Measurements from ENCODE around the gene TMOD1. TPM values are rescaled to one million over a fixed set of nuclear protein-coding genes. Genes with fewer than 3 reads are reported as not detected.
A peak's percentile ranks its signal among the peaks of the same experiment; 100 is the strongest.

TMOD1 gene
- total RNA-seq, 2 donors from 2014 or later: 3.8 to 5.4 TPM

GRCh38 chr9:97502222-97502983 lies 937 bp downstream of the TMOD1 start:
- Mint-ChIP-seq H3K4me1 (ENCODE audit: low read depth) (peaks cover 22% of the 10 kb centered on the region), H3K9me3 (no peaks in the 10 kb centered on the region), H3K27ac (no peak overlapping the region), H3K27me3 (ENCODE audit: low read depth) (peaks cover 20% of the 10 kb centered on the region), H3K4me3 (peak overlapping the region; percentile 80 to 90), H3K36me3 (ENCODE audit: insufficient read depth in 2 of 2) (peaks cover 0 to 2% of the 10 kb centered on the region in 2 donors)
- ATAC-seq (replicated peaks in 1 of 2): peak; percentile 31 to 36
- peak; percentile 12 to 16 for DNase-seq

- H3K9me3 Mint-ChIP-seq: no peaks in the 10 kb centered on the region
- H3K27me3 Mint-ChIP-seq (ENCODE audit: low read depth): peaks cover 20% of the 10 kb centered on the region
- peaks cover 0 to 2% of the 10 kb centered on the region in 2 donors for H3K36me3 Mint-ChIP-seq (ENCODE audit: insufficient read depth in 2 of 2)
- peak overlapping the region; percentile 80 to 90 for H3K4me3 Mint-ChIP-seq
- peaks cover 22% of the 10 kb centered on the region for H3K4me1 Mint-ChIP-seq (ENCODE audit: low read depth)
- no peak overlapping the region for H3K27ac Mint-ChIP-seq
- DNase-seq (no peak), ATAC-seq (replicated peaks in 1 of 2) (no peak)
Observed at GRCh38 chr9:97502984-97503861, 1.8 kb downstream of the TMOD1 start.

- DNase-seq (no peak), ATAC-seq (replicated peaks in 1 of 2) (no peak)
- H3K36me3 Mint-ChIP-seq (ENCODE audit: insufficient read depth in 2 of 2): peaks cover 0 to 2% of the 10 kb centered on the region in 2 donors
- H3K27me3 Mint-ChIP-seq (ENCODE audit: low read depth): peaks cover 20% of the 10 kb centered on the region
- no peak overlapping the region for H3K27ac Mint-ChIP-seq
- H3K4me3 Mint-ChIP-seq: peak overlapping the region; percentile 80 to 90
- H3K9me3 Mint-ChIP-seq: no peaks in the 10 kb centered on the region
- H3K4me1 Mint-ChIP-seq (ENCODE audit: low read depth): peaks cover 22% of the 10 kb centered on the region
Observed at GRCh38 chr9:97503862-97504210, 2.4 kb downstream of the TMOD1 start.

GRCh38 chr9:97504381-97505216 lies 3.1 kb downstream of the TMOD1 start:
- ATAC-seq (replicated peaks in 1 of 2) (peak in 1 of 2 donors; percentile 23), DNase-seq (no peak)
- Mint-ChIP-seq H3K27me3 (ENCODE audit: low read depth) (peaks cover 16% of the 10 kb centered on the region), H3K4me1 (ENCODE audit: low read depth) (peaks cover 22% of the 10 kb centered on the region), H3K4me3 (no peak overlapping the region), H3K9me3 (no peaks in the 10 kb centered on the region), H3K27ac (no peak overlapping the region), H3K36me3 (ENCODE audit: insufficient read depth in 2 of 2) (peaks cover 0 to 2% of the 10 kb centered on the region in 2 donors)

GRCh38 chr9:97505845-97506244 lies 4.4 kb downstream of the TMOD1 start:
- no peak overlapping the region for H3K27ac Mint-ChIP-seq
- H3K27me3 Mint-ChIP-seq (ENCODE audit: low read depth): peaks cover 3% of the 10 kb centered on the region
- no peak overlapping the region for H3K4me3 Mint-ChIP-seq
- H3K9me3 Mint-ChIP-seq: no peaks in the 10 kb centered on the region
- no peak for DNase-seq
- peaks cover 22% of the 10 kb centered on the region for H3K4me1 Mint-ChIP-seq (ENCODE audit: low read depth)
- H3K36me3 Mint-ChIP-seq (ENCODE audit: insufficient read depth in 2 of 2): peaks cover 0 to 2% of the 10 kb centered on the region in 2 donors
- no peak for ATAC-seq (replicated peaks in 1 of 2)

GRCh38 chr9:97506306-97506705 lies 4.8 kb downstream of the TMOD1 start:
- Mint-ChIP-seq H3K27me3 (ENCODE audit: low read depth) (no peaks in the 10 kb centered on the region), H3K27ac (no peak overlapping the region), H3K4me1 (ENCODE audit: low read depth) (peaks cover 26% of the 10 kb centered on the region), H3K36me3 (ENCODE audit: insufficient read depth in 2 of 2) (peaks cover 0 to 2% of the 10 kb centered on the region in 2 donors), H3K9me3 (no peaks in the 10 kb centered on the region), H3K4me3 (no peak overlapping the region)
- DNase-seq (no peak), ATAC-seq (replicated peaks in 1 of 2) (no peak)

GRCh38 chr9:97506787-97507186 lies 5.3 kb downstream of the TMOD1 start:
- H3K4me3 Mint-ChIP-seq: no peak overlapping the region
- no peak overlapping the region for H3K27ac Mint-ChIP-seq
- ATAC-seq (replicated peaks in 1 of 2) (no peak), DNase-seq (no peak)
- H3K9me3 Mint-ChIP-seq: no peaks in the 10 kb centered on the region
- peaks cover 0 to 2% of the 10 kb centered on the region in 2 donors for H3K36me3 Mint-ChIP-seq (ENCODE audit: insufficient read depth in 2 of 2)
- no peaks in the 10 kb centered on the region for H3K27me3 Mint-ChIP-seq (ENCODE audit: low read depth)
- H3K4me1 Mint-ChIP-seq (ENCODE audit: low read depth): peaks cover 31% of the 10 kb centered on the region

GRCh38 chr9:97507428-97507984 lies 6.0 kb downstream of the TMOD1 start:
- Mint-ChIP-seq H3K4me3 (no peak overlapping the region), H3K27ac (no peak overlapping the region), H3K9me3 (no peaks in the 10 kb centered on the region), H3K4me1 (ENCODE audit: low read depth) (peaks cover 34% of the 10 kb centered on the region), H3K36me3 (ENCODE audit: insufficient read depth in 2 of 2) (peaks cover 0 to 2% of the 10 kb centered on the region in 2 donors), H3K27me3 (ENCODE audit: low read depth) (no peaks in the 10 kb centered on the region)
- DNase-seq (no peak), ATAC-seq (replicated peaks in 1 of 2) (no peak)

- ATAC-seq (replicated peaks in 1 of 2) (no peak), DNase-seq (no peak)
- Mint-ChIP-seq H3K9me3 (no peaks in the 10 kb centered on the region), H3K27me3 (ENCODE audit: low read depth) (no peaks in the 10 kb centered on the region), H3K4me1 (ENCODE audit: low read depth) (peaks cover 26% of the 10 kb centered on the region), H3K36me3 (ENCODE audit: insufficient read depth in 2 of 2) (no peaks in the 10 kb centered on the region), H3K4me3 (no peak overlapping the region), H3K27ac (no peak overlapping the region)
Observed at GRCh38 chr9:97508852-97509251, 7.4 kb downstream of the TMOD1 start.

- H3K4me3 Mint-ChIP-seq: peak overlapping the region; percentile 32 to 51
- H3K27ac Mint-ChIP-seq: peak overlapping the region; percentile 24
- ATAC-seq (replicated peaks in 1 of 2): peak; percentile 87 to 88
Observed at GRCh38 chr9:97510797-97511654, 9.6 kb downstream of the TMOD1 start.

GRCh38 chr9:97511655-97512427 lies 10.4 kb downstream of the TMOD1 start:
- peak overlapping the region; percentile 32 to 38 for H3K4me3 Mint-ChIP-seq
- H3K27ac Mint-ChIP-seq: peak overlapping the region; percentile 29
- peak in 1 of 2 donors; percentile 1 for ATAC-seq (replicated peaks in 1 of 2)
- H3K4me1 Mint-ChIP-seq (ENCODE audit: low read depth): peaks cover 18% of the 10 kb centered on the region
- peaks cover 9% of the 10 kb centered on the region for H3K27me3 Mint-ChIP-seq (ENCODE audit: low read depth)
- H3K36me3 Mint-ChIP-seq (ENCODE audit: insufficient read depth in 2 of 2): no peaks in the 10 kb centered on the region
- no peak for DNase-seq
- no peaks in the 10 kb centered on the region for H3K9me3 Mint-ChIP-seq

More at GRCh38 chr9:97510797-97511654, 9.6 kb downstream of the TMOD1 start:
- no peaks in the 10 kb centered on the region for H3K9me3 Mint-ChIP-seq
- DNase-seq: peak; percentile 58 to 68
- peaks cover under 1% of the 10 kb centered on the region for H3K27me3 Mint-ChIP-seq (ENCODE audit: low read depth)
- H3K36me3 Mint-ChIP-seq (ENCODE audit: insufficient read depth in 2 of 2): no peaks in the 10 kb centered on the region
- peaks cover 18% of the 10 kb centered on the region for H3K4me1 Mint-ChIP-seq (ENCODE audit: low read depth)

Measured in activated T-cell treated with anti-CD3 and anti-CD28 coated beads, Interleukin-2, amount 50 U/mL, for 72 hours (primary cell).